DMS53 treated with DMSO at 0.1 percent for 48 hours (cell line): ENCODE data around the gene SLC9A9.
"Not testable (repeated sequence)": the region's sequence is repeated elsewhere in the genome, so short reads cannot be mapped to it uniquely, and the experiment has no call there.

Experiments
- DNase-seq: peaks from one replicate; lab custom pipeline; 2025; ENCODE audit not compliant: unreplicated experiment; lab: John Stamatoyannopoulos, UW

The SLC9A9 gene

DNA sequence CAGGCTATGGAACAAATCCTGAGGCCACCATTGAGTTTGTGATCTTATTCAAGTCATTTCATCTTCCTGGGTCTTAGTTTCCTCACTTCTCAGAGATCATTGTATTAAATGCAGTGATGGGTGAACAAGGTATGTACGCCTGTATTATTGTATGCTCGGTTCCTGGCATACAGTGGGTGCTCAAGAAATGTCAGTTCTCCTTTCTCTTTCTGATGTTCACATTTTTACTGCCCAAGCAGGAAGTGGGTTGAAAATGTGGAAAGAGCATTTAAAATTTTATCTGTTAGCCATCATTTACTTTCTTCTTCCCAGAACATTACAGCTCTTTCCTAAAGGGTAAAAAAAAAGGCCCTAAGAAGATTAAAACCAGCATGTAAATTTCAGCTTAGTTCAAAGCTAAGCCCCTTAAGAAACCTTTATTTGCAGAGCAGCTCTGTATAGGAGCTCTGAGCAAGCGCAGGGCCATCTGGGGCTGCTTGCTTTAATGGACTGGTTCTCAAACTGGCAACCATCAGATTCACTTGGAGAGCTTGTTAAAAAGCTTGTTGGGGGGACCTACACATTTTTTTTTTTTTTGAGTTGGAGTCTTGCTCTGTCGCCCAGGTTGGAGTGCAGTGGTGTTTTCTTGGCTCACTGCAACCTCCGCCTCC, 549.3 kb downstream of the SLC9A9 start:
- DNase-seq: no peak

GRCh38 chr3:143298380-143298779, 549.9 kb downstream of the SLC9A9 start:
- no peak for DNase-seq

DNA sequence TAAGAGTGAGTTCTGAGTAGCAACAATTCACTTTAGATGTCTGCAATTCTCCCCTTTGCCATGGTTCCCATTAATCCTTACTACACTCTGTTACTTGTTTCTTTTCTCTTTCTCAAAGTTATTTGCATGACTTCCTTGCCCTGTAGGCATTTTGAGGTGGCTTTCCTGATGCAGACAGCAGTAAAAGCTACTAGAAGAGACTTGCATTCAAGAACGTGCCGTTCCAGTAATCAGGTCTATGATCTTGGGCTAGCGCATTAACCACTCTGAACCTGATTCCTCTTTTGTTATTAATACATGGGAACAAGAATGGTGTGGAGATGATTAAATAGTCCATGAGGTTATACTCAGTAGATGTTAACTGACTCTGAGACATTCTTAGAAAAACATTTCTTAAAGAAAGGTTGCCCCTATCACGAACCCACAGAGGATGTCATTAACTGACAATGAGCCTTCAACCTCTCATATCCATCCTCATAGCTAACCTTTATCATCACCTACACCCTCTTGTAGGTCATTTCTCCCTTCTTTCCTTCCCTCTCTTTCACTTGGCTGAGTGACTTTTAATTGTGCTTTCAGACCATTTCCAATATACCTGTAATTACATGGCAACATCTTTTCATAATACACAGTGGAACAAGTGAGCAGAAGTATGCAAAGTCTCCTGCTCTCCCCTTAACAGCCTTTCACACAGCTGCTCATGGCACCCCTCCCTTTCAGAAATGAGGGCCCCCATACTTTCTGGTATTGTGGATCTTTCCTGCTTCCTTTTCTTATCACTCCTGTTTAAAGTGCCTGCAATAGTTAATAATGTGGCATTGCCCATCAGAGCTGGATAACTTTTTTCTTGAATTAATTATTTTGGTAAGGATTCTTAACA, 552.8 kb downstream of the SLC9A9 start:
- DNase-seq: no peak

DNA sequence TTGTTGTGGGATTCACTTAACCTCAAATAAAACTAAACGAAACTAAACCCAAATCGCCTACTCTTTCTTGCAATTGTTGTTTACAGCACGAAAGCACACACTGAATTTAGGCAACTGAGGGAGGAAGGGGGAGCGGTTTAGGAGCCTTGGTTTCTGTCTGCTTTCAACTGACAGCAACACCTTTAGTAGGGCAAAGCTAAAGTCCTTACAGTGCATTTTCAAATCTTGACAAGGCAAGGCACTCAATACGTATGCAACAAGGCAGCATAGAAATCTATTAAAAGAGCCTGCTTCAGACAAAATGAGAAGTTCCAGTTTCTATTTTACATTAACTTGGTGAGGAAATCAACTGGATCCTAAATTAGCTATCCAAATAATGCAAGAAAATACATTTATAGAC, 554.1 kb downstream of the SLC9A9 start:
- no peak for DNase-seq

GRCh38 chr3:143291836-143292447, 556.3 kb downstream of the SLC9A9 start:
- no peak for DNase-seq

DNA sequence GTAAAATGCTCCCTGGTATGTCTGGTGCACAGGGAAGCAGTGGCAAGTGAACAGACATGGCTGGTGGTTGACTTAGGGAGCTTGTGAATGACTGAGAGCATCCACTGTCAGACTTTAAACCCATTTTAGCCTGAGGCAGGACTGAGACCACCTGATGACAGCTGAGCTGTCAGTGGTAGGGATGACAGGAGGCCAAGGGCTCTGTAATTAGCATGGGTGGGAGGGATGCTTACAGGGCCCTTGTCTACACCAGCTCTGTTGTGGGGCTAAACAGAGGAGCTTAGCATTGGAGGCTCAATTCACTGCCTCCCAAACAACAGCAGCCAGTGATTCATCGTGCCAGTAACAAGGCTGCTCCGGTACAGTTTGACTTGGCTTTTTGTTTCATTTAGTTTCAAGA, 559.3 kb downstream of the SLC9A9 start:
- no peak for DNase-seq

DNA sequence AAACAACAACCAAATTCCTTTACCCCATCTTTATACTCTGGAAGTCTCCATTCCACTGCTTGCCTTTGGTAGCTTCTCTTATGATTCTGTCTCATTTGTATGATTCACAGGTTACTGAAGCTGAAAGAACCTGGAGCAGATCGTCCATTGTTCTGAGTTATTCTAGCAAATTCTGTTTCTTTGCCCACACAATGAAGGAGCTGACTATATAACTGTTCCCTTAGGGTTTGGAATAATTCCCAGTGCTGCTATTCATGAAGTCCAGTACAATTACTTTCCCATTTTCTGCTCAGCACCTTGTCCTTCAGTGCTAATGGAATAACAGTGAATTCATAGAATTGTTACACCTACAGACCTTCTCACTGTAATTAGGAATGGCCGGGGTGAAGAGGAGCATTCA, 560.9 kb downstream of the SLC9A9 start:
- DNase-seq: no peak

GRCh38 chr3:143286392-143287010, 561.8 kb downstream of the SLC9A9 start:
- DNase-seq: no peak

- no peak for DNase-seq
Measured at GRCh38 chr3:143283432-143284128, 564.7 kb downstream of the SLC9A9 start.

GRCh38 chr3:143280984-143281383, 567.3 kb downstream of the SLC9A9 start:
- no peak for DNase-seq

DNA sequence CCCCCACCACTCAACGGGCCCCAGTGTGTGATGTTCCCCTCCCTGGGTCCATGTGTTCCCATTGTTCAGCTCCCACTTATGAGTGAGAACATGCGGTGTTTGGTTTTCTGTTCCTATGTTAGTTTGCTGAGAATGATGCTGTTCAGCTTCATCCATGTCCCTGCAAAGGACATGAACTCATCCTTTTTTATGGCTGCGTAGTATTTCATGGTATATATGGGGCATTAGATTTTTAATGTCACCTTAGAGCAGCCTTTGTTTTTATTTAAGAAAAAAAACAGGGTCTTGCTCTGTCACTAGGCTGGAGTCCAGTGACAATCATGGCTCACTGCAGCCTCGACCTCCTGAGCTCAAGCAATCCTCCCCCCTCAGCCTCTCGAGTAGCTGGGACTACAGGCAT, 568.7 kb downstream of the SLC9A9 start:
- DNase-seq: not testable (repeated sequence)

- DNase-seq: no peak
Measured at GRCh38 chr3:143278721-143279120, 569.5 kb downstream of the SLC9A9 start.

DNA sequence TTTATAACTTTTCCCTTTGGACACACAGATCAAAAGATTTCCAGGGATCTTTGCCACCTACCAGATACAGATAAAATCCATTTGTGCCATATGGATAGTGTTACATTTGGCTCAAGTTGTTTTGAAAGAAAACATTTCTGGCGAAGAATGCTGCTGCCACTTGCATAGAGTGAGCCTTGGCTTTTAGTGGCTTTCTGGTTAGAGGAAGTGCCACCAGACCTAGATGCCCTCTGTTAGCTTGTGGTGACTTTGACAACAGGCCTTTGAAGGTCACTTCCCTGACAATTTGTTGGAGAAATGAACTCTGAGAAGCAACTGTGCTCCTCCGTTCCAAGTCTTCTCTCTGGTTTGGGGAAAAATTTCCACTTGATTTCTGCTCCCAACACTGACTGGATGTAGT, 570.7 kb downstream of the SLC9A9 start:
- no peak for DNase-seq

- no peak for DNase-seq
Measured at GRCh38 chr3:143276592-143276991, 571.7 kb downstream of the SLC9A9 start.

DNA sequence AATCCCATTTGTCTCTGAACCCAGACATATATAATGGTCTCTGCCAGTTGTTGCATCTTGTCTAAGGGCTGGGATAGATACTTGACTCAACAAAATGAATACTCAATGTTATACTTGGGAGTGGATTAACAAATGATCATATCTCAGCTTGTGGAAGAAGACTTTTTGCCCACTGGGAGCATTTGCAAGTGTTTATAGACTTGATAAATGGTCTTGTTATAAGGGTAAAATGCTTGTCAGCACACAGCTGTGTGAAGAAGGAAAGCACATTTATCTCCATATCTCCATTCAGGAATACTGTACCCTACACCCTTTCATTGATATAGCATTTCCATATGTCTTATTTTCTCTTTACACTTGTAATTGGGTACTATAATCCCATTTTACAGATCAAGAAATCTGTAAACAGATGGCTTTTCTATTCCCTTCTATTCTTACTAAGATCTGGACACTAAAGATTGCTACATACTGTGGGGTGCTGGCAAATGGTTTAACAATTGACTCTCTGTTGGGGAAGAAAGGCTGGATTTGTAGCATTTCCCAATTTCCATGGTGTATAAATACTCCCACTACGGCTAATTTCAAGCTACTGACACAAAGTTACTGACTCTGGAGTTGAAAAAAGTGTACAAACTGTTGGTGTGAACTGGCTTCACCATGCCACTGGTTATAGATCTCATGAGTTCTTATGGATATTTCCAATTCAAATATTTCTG, 574.1 kb downstream of the SLC9A9 start:
- DNase-seq: no peak

DNA sequence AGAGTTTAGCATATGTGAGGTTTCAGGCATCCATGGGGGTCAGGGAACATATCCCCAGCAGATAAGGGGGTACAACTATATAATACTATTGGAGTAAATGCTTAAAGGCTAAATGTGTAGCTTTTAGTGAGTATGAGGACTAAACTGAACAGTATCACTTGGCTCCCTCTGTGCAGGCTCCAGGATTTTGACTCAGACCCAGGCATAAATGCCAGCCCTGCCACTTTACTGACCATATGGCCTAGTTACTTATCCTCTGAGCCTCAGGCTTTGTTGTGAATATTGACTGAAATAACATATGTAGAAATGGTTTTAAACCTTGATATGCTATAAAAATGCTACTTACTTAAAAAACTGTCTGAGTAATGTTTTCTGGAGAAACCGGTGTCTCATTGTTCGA, 577.1 kb downstream of the SLC9A9 start:
- no peak for DNase-seq

DNA sequence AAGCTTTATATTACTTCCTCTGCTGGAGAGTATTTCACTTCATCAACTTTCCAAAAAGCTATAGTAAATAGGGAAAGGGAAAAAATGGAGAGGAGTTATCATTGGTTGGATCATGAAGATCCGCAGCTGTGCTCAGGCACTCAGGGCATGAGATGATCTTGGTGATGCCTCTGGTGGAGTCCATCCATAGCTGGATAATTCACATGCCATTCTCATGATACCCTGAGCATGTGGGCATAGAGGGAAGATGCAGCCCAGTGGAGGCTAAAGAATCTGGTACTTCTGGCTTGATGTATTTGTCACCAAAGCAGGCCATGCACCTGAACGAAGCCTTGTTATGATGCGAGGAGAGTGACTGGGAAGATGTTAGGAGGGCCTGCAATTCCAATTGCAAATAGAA, 578.5 kb downstream of the SLC9A9 start:
- no peak for DNase-seq

- no peak for DNase-seq
Measured at GRCh38 chr3:143267989-143268388, 580.3 kb downstream of the SLC9A9 start.

- DNase-seq: no peak
Measured at GRCh38 chr3:143266927-143267326, 581.3 kb downstream of the SLC9A9 start.

- no peak for DNase-seq
Measured at GRCh38 chr3:143266511-143266910, 581.8 kb downstream of the SLC9A9 start.
